Endothelial cell of umbilical vein (primary cell): Measurements from ENCODE around the gene MAP3K7CL. TPM values are rescaled to one million over a fixed set of nuclear protein-coding genes. Genes with fewer than 3 reads are reported as not detected.
A peak's percentile ranks its signal among the peaks of the same experiment; 100 is the strongest.

Experiments
- BruUV-seq: library from RNA; stranded (reverse); fragments of 400-500 nt; replicated peaks from 2 replicates; lab custom pipeline; 2021; lab: Mats Ljungman, UMichigan
- CTCF ChIA-PET: fragments of 300-600, 350-600 bp; sonication (Branson Sonifier 250); formaldehyde crosslinking; loops from one replicate; lab custom pipeline; 2021; ENCODE audit warnings: antibody characterized with exemption, inconsistent platforms; lab: Charles Lee
- POLR2A ChIA-PET: fragments of 300-600, 350-600 bp; sonication (Branson Sonifier 250); formaldehyde crosslinking; loops from one replicate; lab custom pipeline; 2021; ENCODE audit warnings: antibody characterized with exemption, inconsistent platforms; lab: Charles Lee
- DNase-seq: peaks from one replicate; pipeline ENCODE4 v3.0.0-alpha.2; 2011; ENCODE audit warnings: low read depth, low spot score
- FAIRE-seq: peaks from 2 replicates; lab custom pipeline; 2011; peaks lifted over from hg19 to GRCh38; lab: Jason Lieb, UNC
- H2AFZ ChIP-seq: 2 replicates; pipeline ENCODE4 v1.6.0; 2012; ENCODE audit warnings: low read depth, low read length, control low read depth, inconsistent platforms
- H3K27ac ChIP-seq: 2 replicates; pipeline ENCODE4 v1.5.1; 2011; ENCODE audit warnings: low read depth, mild to moderate bottlenecking, control low read depth, low read length, moderate library complexity; ENCODE audit not compliant: insufficient read depth
- H3K27me3 ChIP-seq, 2 experiments: 2 replicates each; pipeline versions ENCODE4 v1.6.0 to v1.6.1; 2011; ENCODE audit warnings: low read length in 2 of 2, mixed read lengths in 1 of 2; ENCODE audit not compliant: control insufficient read depth in 2 of 2, insufficient read depth in 2 of 2
- H3K36me3 ChIP-seq, 2 experiments: 2 replicates in 1 of 2; 3 replicates in 1 of 2; pipeline ENCODE4 v1.5.1; 2011; ENCODE audit warnings: low read length in 2 of 2, mild to moderate bottlenecking in 1 of 2, moderate library complexity in 1 of 2; ENCODE audit not compliant: control insufficient read depth in 2 of 2, insufficient read depth in 2 of 2; ENCODE audit errors: extremely low read depth in 1 of 2
- H3K4me1 ChIP-seq: 3 replicates; pipeline ENCODE4 v1.5.1; 2011; ENCODE audit warnings: mild to moderate bottlenecking, low read length; ENCODE audit not compliant: control insufficient read depth, insufficient read depth; ENCODE audit errors: extremely low read depth
- H3K4me2 ChIP-seq: 2 replicates; pipeline ENCODE4 v1.6.1; 2011; ENCODE audit warnings: low read length, control low read depth, mixed read lengths; ENCODE audit not compliant: insufficient read depth
- H3K4me3 ChIP-seq, 3 experiments: fragments of 200-600 bp in 1 of 3; sonication (generic), shearing (Covaris generic) in 1 of 3; replicated peaks in 1 of 3; 2 replicates each; pipeline ENCODE4 v1.5.1; 2011 to 2016; ENCODE audit warnings: control low read depth in 3 of 3, low read length in 3 of 3, mild to moderate bottlenecking in 2 of 3, inconsistent platforms in 1 of 3, low read depth in 1 of 3, moderate library complexity in 1 of 3; ENCODE audit not compliant: insufficient read depth in 1 of 3
- H3K79me2 ChIP-seq: 2 replicates; pipeline ENCODE4 v1.6.0; 2012; ENCODE audit warnings: low read length, inconsistent platforms; ENCODE audit not compliant: control insufficient read depth, insufficient read depth
- H3K9ac ChIP-seq: replicated peaks from 2 replicates; pipeline ENCODE3; 2011; ENCODE audit warnings: low read length, control low read depth; ENCODE audit not compliant: insufficient read depth; ENCODE audit errors: extremely low read depth
- H3K9me1 ChIP-seq: replicated peaks from 3 replicates; pipeline ENCODE4 v1.6.0; 2011; ENCODE audit warnings: mild to moderate bottlenecking, low read length; ENCODE audit not compliant: control insufficient read depth, insufficient read depth; ENCODE audit errors: extremely low read depth
- H3K9me3 ChIP-seq: replicated peaks from 2 replicates; pipeline ENCODE4 v1.5.1; 2012; ENCODE audit warnings: low read length, inconsistent platforms; ENCODE audit not compliant: control insufficient read depth, insufficient read depth
- H4K20me1 ChIP-seq: replicated peaks from 2 replicates; pipeline ENCODE3; 2011; ENCODE audit warnings: mild to moderate bottlenecking, low read length; ENCODE audit not compliant: control insufficient read depth, insufficient read depth; ENCODE audit errors: extremely low read depth
- CTCF ChIP-seq, 2 donors: IDR thresholded peaks; 1 replicate in 1 of 2; 2 replicates in 1 of 2; pipeline ENCODE4 v1.5.1; 2011; ENCODE audit warnings: low read length in 2 of 2, mild to moderate bottlenecking in 2 of 2, moderate library complexity in 2 of 2, control low read depth in 1 of 2, inconsistent platforms in 1 of 2, low read depth in 1 of 2; ENCODE audit not compliant: insufficient read depth in 1 of 2; ENCODE audit errors: extremely low read depth in 1 of 2
- EZH2 ChIP-seq: IDR thresholded peaks from 2 replicates; pipeline ENCODE4 v1.6.1; 2012; ENCODE audit warnings: borderline replicate concordance, low read depth, mild to moderate bottlenecking, moderate library complexity, low read length, inconsistent platforms; ENCODE audit not compliant: severe bottlenecking
- FOS ChIP-seq: IDR thresholded peaks from 2 replicates; pipeline ENCODE4 v1.6.1; 2011; ENCODE audit warnings: mild to moderate bottlenecking, low read length, moderate library complexity, borderline replicate concordance; ENCODE audit not compliant: insufficient read depth
- GATA2 ChIP-seq: IDR thresholded peaks from 2 replicates; pipeline ENCODE4 v1.7.0; 2011; ENCODE audit warnings: low read depth, mild to moderate bottlenecking, moderate library complexity, mixed read lengths, low read length; ENCODE audit not compliant: insufficient read length, insufficient read depth
- JUN ChIP-seq: IDR thresholded peaks from 2 replicates; pipeline ENCODE4 v1.6.1; 2011; ENCODE audit warnings: borderline replicate concordance, low read depth; ENCODE audit not compliant: insufficient read length, insufficient read depth
- MAX ChIP-seq: IDR thresholded peaks from 2 replicates; pipeline ENCODE4 v1.6.1; 2011; ENCODE audit not compliant: insufficient read depth, insufficient read length
- MYC ChIP-seq: IDR thresholded peaks from one replicate; pipeline ENCODE4 v1.6.1; 2011; ENCODE audit warnings: mild to moderate bottlenecking, low read depth, low read length
- POLR2A ChIP-seq: IDR thresholded peaks from 2 replicates; pipeline ENCODE4 v1.6.1; 2012; ENCODE audit warnings: low read depth, mild to moderate bottlenecking, control low read depth, low read length
- POLR2AphosphoS5 ChIP-seq: IDR thresholded peaks from 2 replicates; pipeline ENCODE4 v1.6.1; 2012; ENCODE audit warnings: low read depth, mild to moderate bottlenecking, control low read depth, low read length, moderate library complexity; ENCODE audit not compliant: insufficient read depth
- dilution Hi-C: fragments of 300-500 bp; cut with MboI; formaldehyde crosslinking; loops from one replicate; pipeline ENCODE4 v1.15.0; 2019; ENCODE audit warnings: low sequenced_read_pairs; ENCODE audit not compliant: extremely low pct_ligation_motif_present
- intact Hi-C: fragments of 100-400 bp; cut with micrococcal nuclease; formaldehyde crosslinking; loops from one replicate; pipeline ENCODE4 v1.10.0; 2022
- polyA plus RNA-seq, 4 experiments: library from polyadenylated mRNA; depleted of rRNA in 3 of 4; stranded (reverse) in 3 of 4; unstranded in 1 of 4; fragments of >200 nt; gene quantifications; 2 replicates each; pipeline versions ENCODE4 v1.2.1 to v1.2.3, GENCODE V29; 2011 to 2012; ENCODE audit warnings: missing spikeins in 1 of 4
- total RNA-seq: library from RNA; stranded (reverse); gene quantifications from 2 replicates; pipeline ENCODE4 v1.2.3, GENCODE V29; 2021

The MAP3K7CL gene
- total and polyA plus RNA-seq, 2 donors (not counting 3 experiments of a cell fraction or from before 2014, with no cell fraction given), result 6.1 to 8.1 TPM

GRCh38 chr21:29164323-29164942 lies 34.0 kb downstream of the MAP3K7CL start:
- FAIRE-seq, result peak; percentile 92
- H3K27ac ChIP-seq, result peak overlapping the region; percentile 24
- BruUV-seq, result no TSS peak
- no peaks in the 10 kb centered on the region for H3K27me3 ChIP-seq
- H3K9ac ChIP-seq, result no peak overlapping the region
- no peak overlapping the region for H3K4me2 ChIP-seq
- TF ChIP-seq MYC, result no peak
- TF ChIP-seq JUN, result no peak
- peak; percentile 48 to 64 for TF ChIP-seq CTCF (IDR thresholded peaks at IDR 0.05; ENCODE audit: extremely low read depth in 1 of 2, insufficient read depth in 1 of 2, low read depth in 1 of 2, low read length in 2 of 2)
- no peak for TF ChIP-seq POLR2AphosphoS5
- intact Hi-C loops (loop anchor here (1.0 to 5.0 kb wide), 7 partner anchors 19 to 683 kb away; partner anchors contain the start of gene BACH1), dilution Hi-C loops (no loop called here)
- DNase-seq, result peak; percentile 74
- POLR2A ChIA-PET, result interaction anchor here (0.7 to 1.4 kb wide), 2 partner anchors 135 to 185 kb away, joined by 4 read pairs; partner anchors contain the start of gene BACH1
- peaks cover 9% of the 10 kb centered on the region for H3K4me1 ChIP-seq
- no peaks in the 10 kb centered on the region for H3K9me3 ChIP-seq
- no peaks in the 10 kb centered on the region for H4K20me1 ChIP-seq
- H3K79me2 ChIP-seq, result no peaks in the 10 kb centered on the region
- H3K36me3 ChIP-seq, result no peaks in the 10 kb centered on the region
- H2AFZ ChIP-seq, result no peak overlapping the region
- H3K9me1 ChIP-seq, result no peaks in the 10 kb centered on the region
- no peak overlapping the region for H3K4me3 ChIP-seq
- CTCF ChIA-PET, result interaction anchor here (0.6 to 4.7 kb wide), 44 partner anchors 10 to 214 kb away, joined by 3 to 180 read pairs (median 6); partner anchors contain the start of gene BACH1

GRCh38 chr21:29166323-29166722 lies 35.9 kb downstream of the MAP3K7CL start:
- no peak overlapping the region for H3K4me3 ChIP-seq
- no peaks in the 10 kb centered on the region for H3K9me3 ChIP-seq
- H3K27me3 ChIP-seq, result no peaks in the 10 kb centered on the region
- POLR2A ChIA-PET, result no interaction called here
- no peak for TF ChIP-seq MAX
- TF ChIP-seq JUN, result no peak
- TF ChIP-seq CTCF (IDR thresholded peaks at IDR 0.05; ENCODE audit: extremely low read depth in 1 of 2, insufficient read depth in 1 of 2, low read depth in 1 of 2, low read length in 2 of 2), result no peak
- TF ChIP-seq EZH2, result no peak
- no peak for TF ChIP-seq GATA2
- TF ChIP-seq POLR2A, result no peak
- TF ChIP-seq MYC, result no peak
- no peak for TF ChIP-seq POLR2AphosphoS5
- TF ChIP-seq FOS, result no peak
- H4K20me1 ChIP-seq, result no peaks in the 10 kb centered on the region
- BruUV-seq, result no TSS peak
- intact Hi-C loops, result no loop called here
- no peaks in the 10 kb centered on the region for H3K79me2 ChIP-seq
- no peaks in the 10 kb centered on the region for H3K36me3 ChIP-seq
- dilution Hi-C loops, result no loop called here
- no peaks in the 10 kb centered on the region for H3K9me1 ChIP-seq
- H3K9ac ChIP-seq, result no peak overlapping the region
- no peak overlapping the region for H2AFZ ChIP-seq
- FAIRE-seq (no peak), DNase-seq (no peak)
- no peak overlapping the region for H3K4me2 ChIP-seq
- H3K4me1 ChIP-seq, result peaks cover 9% of the 10 kb centered on the region
- CTCF ChIA-PET, result interaction anchor here (4.5 to 4.7 kb wide), 2 partner anchors 181 to 205 kb away, joined by 107 to 180 read pairs; no protein-coding TSS in a partner anchor
- H3K27ac ChIP-seq, result no peak overlapping the region
